ENCODE measurements around the gene STX18. TPM values are rescaled to one million over a fixed set of nuclear protein-coding genes. Genes with fewer than 3 reads are reported as not detected.

The STX18 gene
- total RNA-seq, 1 experiment from 2014 or later = 36.5 TPM

- H3K4me3 ChIP-seq (ENCODE audit: low read depth, low read length) = no peak overlapping the region
- no peaks in the 10 kb centered on the region for H3K36me3 ChIP-seq (ENCODE audit: control insufficient read depth, insufficient read depth, low read length)
- no peak for TF ChIP-seq CTCF (IDR thresholded peaks at IDR 0.05; ENCODE audit: insufficient read depth in 1 of 2, low read depth in 1 of 2, low read length in 1 of 2, severe bottlenecking in 1 of 2, unreplicated experiment in 1 of 2)
- no peaks in the 10 kb centered on the region for H3K9me3 ChIP-seq
- Mint-ChIP-seq H3K27me3 (ENCODE audit: insufficient read depth, unreplicated experiment) (no peaks in the 10 kb centered on the region), H3K4me1 (ENCODE audit: low read depth, unreplicated experiment) (no peaks in the 10 kb centered on the region), H3K9me3 (ENCODE audit: unreplicated experiment) (no peaks in the 10 kb centered on the region), H3K36me3 (ENCODE audit: insufficient read depth, unreplicated experiment) (peaks cover 4% of the 10 kb centered on the region), H3K4me3 (ENCODE audit: unreplicated experiment) (no peak overlapping the region), H3K27ac (ENCODE audit: unreplicated experiment) (no peak overlapping the region)
- POLR2A ChIA-PET = no interaction called here
- no peaks in the 10 kb centered on the region for H3K27me3 ChIP-seq (replicated peaks; ENCODE audit: control insufficient read depth, insufficient read depth, low read length)
- intact Hi-C loops (cut with micrococcal nuclease; ENCODE audit: unreplicated experiment) = no loop called here
- CTCF ChIA-PET = no interaction called here
- no peaks in the 10 kb centered on the region for H3K4me1 ChIP-seq
- no TSS peak for BruUV-seq (replicated peaks)
- DNase-seq = no peak
Observed at GRCh38 chr4:4405358-4405962, 136.4 kb downstream of the STX18 start.

GRCh38 chr4:4402966-4403365 is 138.9 kb downstream of the STX18 start:
- no peak for TF ChIP-seq CTCF (IDR thresholded peaks at IDR 0.05; ENCODE audit: insufficient read depth in 1 of 2, low read depth in 1 of 2, low read length in 1 of 2, severe bottlenecking in 1 of 2, unreplicated experiment in 1 of 2)
- Mint-ChIP-seq H3K27ac (ENCODE audit: unreplicated experiment) (no peak overlapping the region), H3K4me3 (ENCODE audit: unreplicated experiment) (no peak overlapping the region), H3K4me1 (ENCODE audit: low read depth, unreplicated experiment) (no peaks in the 10 kb centered on the region), H3K36me3 (ENCODE audit: insufficient read depth, unreplicated experiment) (peaks cover 4% of the 10 kb centered on the region), H3K27me3 (ENCODE audit: insufficient read depth, unreplicated experiment) (no peaks in the 10 kb centered on the region), H3K9me3 (ENCODE audit: unreplicated experiment) (no peaks in the 10 kb centered on the region)
- Histone ChIP-seq H3K36me3 (ENCODE audit: control insufficient read depth, insufficient read depth, low read length) (no peaks in the 10 kb centered on the region), H3K27me3 (replicated peaks; ENCODE audit: control insufficient read depth, insufficient read depth, low read length) (no peaks in the 10 kb centered on the region), H3K4me3 (ENCODE audit: low read depth, low read length) (no peak overlapping the region), H3K4me1 (no peaks in the 10 kb centered on the region), H3K9me3 (no peaks in the 10 kb centered on the region)
- ChIA-PET CTCF (no interaction called here), POLR2A (no interaction called here)
- DNase-seq = no peak
- no TSS peak for BruUV-seq (replicated peaks)
- intact Hi-C loops (cut with micrococcal nuclease; ENCODE audit: unreplicated experiment) = no loop called here

- CTCF ChIA-PET = no interaction called here
- no peak for DNase-seq
- no peaks in the 10 kb centered on the region for H3K9me3 ChIP-seq
- no peak overlapping the region for H3K4me3 ChIP-seq (ENCODE audit: low read depth, low read length)
- no peaks in the 10 kb centered on the region for H3K4me1 Mint-ChIP-seq (ENCODE audit: low read depth, unreplicated experiment)
- TF ChIP-seq CTCF (IDR thresholded peaks at IDR 0.05; ENCODE audit: insufficient read depth in 1 of 2, low read depth in 1 of 2, low read length in 1 of 2, severe bottlenecking in 1 of 2, unreplicated experiment in 1 of 2) = no peak
- no peaks in the 10 kb centered on the region for H3K4me1 ChIP-seq
- intact Hi-C loops (cut with micrococcal nuclease; ENCODE audit: unreplicated experiment) = no loop called here
- H3K27me3 Mint-ChIP-seq (ENCODE audit: insufficient read depth, unreplicated experiment) = no peaks in the 10 kb centered on the region
- no peaks in the 10 kb centered on the region for H3K27me3 ChIP-seq (replicated peaks; ENCODE audit: control insufficient read depth, insufficient read depth, low read length)
- BruUV-seq (replicated peaks) = no TSS peak
- H3K4me3 Mint-ChIP-seq (ENCODE audit: unreplicated experiment) = no peak overlapping the region
- POLR2A ChIA-PET = no interaction called here
- no peaks in the 10 kb centered on the region for H3K36me3 Mint-ChIP-seq (ENCODE audit: insufficient read depth, unreplicated experiment)
- no peaks in the 10 kb centered on the region for H3K36me3 ChIP-seq (ENCODE audit: control insufficient read depth, insufficient read depth, low read length)
- H3K27ac Mint-ChIP-seq (ENCODE audit: unreplicated experiment) = no peak overlapping the region
- H3K9me3 Mint-ChIP-seq (ENCODE audit: unreplicated experiment) = no peaks in the 10 kb centered on the region
Observed at GRCh38 chr4:4401036-4401435, 140.8 kb downstream of the STX18 start.
